B cell (primary cell): Measurements from ENCODE around the gene RUSF1. TPM values are rescaled to one million over a fixed set of nuclear protein-coding genes. Genes with fewer than 3 reads are reported as not detected.

Experiments
- ATAC-seq: fragments of 200-7000 bp; cut with Tn5 transposase; one replicate; pipeline ENCODE4 v1.10.0; 2021; ENCODE audit warnings: low read depth, mild to moderate bottlenecking, moderate number of reproducible peaks, moderate library complexity
- CTCF ChIA-PET: fragments of 350-600 bp; sonication (Branson Sonifier 250); formaldehyde crosslinking; loops from one replicate; lab custom pipeline; 2021; ENCODE audit warnings: antibody characterized with exemption, inconsistent platforms; lab: Charles Lee
- POLR2A ChIA-PET: fragments of 350-600 bp; sonication (Branson Sonifier 250); formaldehyde crosslinking; loops from one replicate; lab custom pipeline; 2021; ENCODE audit warnings: antibody characterized with exemption; lab: Charles Lee
- DNase-seq: peaks from one replicate; pipeline ENCODE4 v3.0.0; 2013
- H2AFZ ChIP-seq: 2 replicates; pipeline ENCODE4 v1.6.1; 2012; ENCODE audit warnings: mild to moderate bottlenecking, low read depth, low read length; ENCODE audit not compliant: insufficient read depth, poor library complexity, severe bottlenecking
- H3K27ac ChIP-seq, 2 donors: 1 replicate in 1 of 2; 2 replicates in 1 of 2; pipeline ENCODE4 v1.5.1; 2012 to 2013; ENCODE audit warnings: low read length in 2 of 2, mild to moderate bottlenecking in 2 of 2, moderate library complexity in 1 of 2
- H3K27me3 ChIP-seq, 4 experiments: fragments of 200-600 bp in 1 of 4; sonication (generic) in 1 of 4; replicated peaks in 1 of 4; 1 replicate in 2 of 4; 2 replicates in 2 of 4; pipeline versions ENCODE4 v1.6.1 to v1.7.0; 2013 to 2016; ENCODE audit warnings: low read length in 3 of 4, mild to moderate bottlenecking in 2 of 4, mixed read lengths in 1 of 4, moderate library complexity in 1 of 4; ENCODE audit not compliant: insufficient read depth in 4 of 4, control insufficient read depth in 3 of 4; ENCODE audit errors: control extremely low read depth in 1 of 4
- H3K36me3 ChIP-seq, 2 experiments: replicated peaks in 1 of 2; 1 replicate in 1 of 2; 2 replicates in 1 of 2; pipeline versions ENCODE4 v1.6.1 to v1.7.1; 2013; ENCODE audit warnings: low read length in 1 of 2; ENCODE audit not compliant: insufficient read depth in 2 of 2, control insufficient read depth in 1 of 2; ENCODE audit errors: control extremely low read depth in 1 of 2, extremely low read depth in 1 of 2
- H3K4me1 ChIP-seq, 2 donors: fragments of 200-600 bp in 1 of 2; sonication (generic) in 1 of 2; 1 replicate in 1 of 2; 2 replicates in 1 of 2; pipeline versions ENCODE4 v1.5.1 to v1.6.1; 2013 to 2017; ENCODE audit warnings: low read length in 2 of 2; ENCODE audit not compliant: control insufficient read depth in 2 of 2, insufficient read depth in 2 of 2
- H3K4me2 ChIP-seq: replicated peaks from 2 replicates; pipeline ENCODE3; 2012; ENCODE audit warnings: mild to moderate bottlenecking, low read depth, low read length; ENCODE audit not compliant: poor library complexity, severe bottlenecking
- H3K4me3 ChIP-seq, 5 experiments: fragments of 200-600 bp in 1 of 5; sonication (generic) in 1 of 5; 1 replicate in 3 of 5; 2 replicates in 2 of 5; pipeline versions ENCODE4 v1.5.1 to v1.7.0; 2011 to 2016; ENCODE audit warnings: low read length in 4 of 5, mild to moderate bottlenecking in 4 of 5, low read depth in 2 of 5, control low read depth in 1 of 5, moderate library complexity in 1 of 5; ENCODE audit not compliant: insufficient read depth in 1 of 5; ENCODE audit errors: control extremely low read depth in 1 of 5, extremely low read depth in 1 of 5
- H3K79me2 ChIP-seq: fragments of 200-600 bp; sonication (generic); one replicate; pipeline ENCODE4 v1.6.0; 2016; ENCODE audit warnings: low read length; ENCODE audit not compliant: control insufficient read depth, insufficient read depth
- H3K9ac ChIP-seq: fragments of 200-600 bp; sonication (generic); 2 replicates; pipeline ENCODE4 v1.6.1; 2017; ENCODE audit warnings: mild to moderate bottlenecking, low read length, moderate library complexity
- H3K9me3 ChIP-seq, 3 donors: one replicate each; pipeline versions ENCODE4 v1.6.1 to v1.7.1; 2013; ENCODE audit warnings: low read length in 2 of 3; ENCODE audit not compliant: control insufficient read depth in 2 of 3, insufficient read depth in 1 of 3; ENCODE audit errors: control extremely low read depth in 1 of 3
- H4K20me1 ChIP-seq: 2 replicates; pipeline ENCODE4 v1.6.0; 2012; ENCODE audit warnings: mild to moderate bottlenecking, low read length; ENCODE audit not compliant: insufficient read depth, control insufficient read depth, poor library complexity, severe bottlenecking
- H3K27ac Mint-ChIP-seq: one replicate; pipeline ENCODE4 v1.8.0; 2021; ENCODE audit warnings: mixed read lengths
- H3K27me3 Mint-ChIP-seq: one replicate; pipeline ENCODE4 v1.8.0; 2021; ENCODE audit warnings: mixed read lengths
- H3K4me1 Mint-ChIP-seq: one replicate; pipeline ENCODE4 v1.8.0; 2021; ENCODE audit warnings: mixed read lengths
- H3K4me3 Mint-ChIP-seq: one replicate; pipeline ENCODE4 v1.8.0; 2021; ENCODE audit warnings: mixed read lengths
- H3K9me3 Mint-ChIP-seq: one replicate; pipeline ENCODE4 v1.8.0; 2022; ENCODE audit warnings: mixed read lengths; ENCODE audit not compliant: insufficient read depth
- EZH2 ChIP-seq: IDR thresholded peaks from 2 replicates; pipeline ENCODE4 v1.6.1; 2012; ENCODE audit warnings: borderline replicate concordance, low read depth, mild to moderate bottlenecking, moderate library complexity, low read length; ENCODE audit not compliant: insufficient read depth, poor library complexity, severe bottlenecking
- WGBS: methylation state at CpG from one replicate; pipeline ENCODE4 v1.1.5; 2013; ENCODE audit warnings: missing lambda C conversion rate; ENCODE audit not compliant: insufficient coverage; 5-methylcytosine and 5-hydroxymethylcytosine counted together
- intact Hi-C: fragments of 100-400 bp; cut with micrococcal nuclease; formaldehyde crosslinking; loops from one replicate; pipeline ENCODE4 v1.10.0; 2022
- polyA plus RNA-seq: library from polyadenylated mRNA; depleted of rRNA; stranded (reverse); fragments of >200 nt; gene quantifications from 2 replicates; pipeline ENCODE4 v1.2.3, GENCODE V29; 2012
- total RNA-seq, 2 donors: library from RNA; stranded (reverse); fragments of 120-200 nt in 1 of 2; gene quantifications; 1 replicate in 1 of 2; 2 replicates in 1 of 2; pipeline versions ENCODE4 v1.2.3 to v1.2.4, GENCODE V29; 2013 to 2022
- TF ChIP-seq, protein P1 (sequence below): fragments of 200-600 bp; IDR thresholded peaks from one replicate; pipeline ENCODE4 v1.8.0; 2022; ENCODE audit warnings: antibody characterized with exemption, mild to moderate bottlenecking

The RUSF1 gene
- total and polyA plus RNA-seq, 2 donors (not counting 1 experiment from before 2014, with no cell fraction given), result 103 to 132 TPM

DNA sequence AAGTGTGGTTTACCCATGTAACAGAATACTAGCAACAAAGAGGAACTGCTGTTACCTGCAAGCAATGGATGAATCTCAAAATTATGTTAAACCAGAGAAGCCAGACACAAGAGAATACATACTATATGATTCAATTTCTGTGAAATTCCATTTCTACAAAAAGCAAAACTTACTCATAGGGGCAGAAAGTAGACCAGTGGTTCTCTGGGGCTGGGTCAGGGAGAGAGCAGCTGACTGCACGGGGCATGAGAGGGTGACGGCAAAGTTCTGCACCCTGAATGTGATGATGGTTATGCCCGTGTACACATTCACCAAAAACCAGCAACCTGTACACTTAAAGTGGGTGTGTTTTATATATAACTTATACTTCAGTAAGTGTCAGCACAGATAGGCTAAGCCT, 68.7 kb downstream of the RUSF1 start:
- no peaks in the 10 kb centered on the region for H3K79me2 ChIP-seq
- Mint-ChIP-seq H3K27ac (no peak overlapping the region), H3K27me3 (peaks cover 3% of the 10 kb centered on the region), H3K9me3 (no peaks in the 10 kb centered on the region), H3K4me3 (no peak overlapping the region), H3K4me1 (peaks cover 19% of the 10 kb centered on the region)
- H3K36me3 ChIP-seq, result no peaks in the 10 kb centered on the region
- H3K27me3 ChIP-seq, result peaks cover 0 to 6% (median 2%) of the 10 kb centered on the region in 4 experiments
- no peaks in the 10 kb centered on the region for H4K20me1 ChIP-seq
- peak overlapping the region; percentile 32 for H3K4me2 ChIP-seq
- no peak overlapping the region for H2AFZ ChIP-seq
- TF ChIP-seq, protein P1, sequence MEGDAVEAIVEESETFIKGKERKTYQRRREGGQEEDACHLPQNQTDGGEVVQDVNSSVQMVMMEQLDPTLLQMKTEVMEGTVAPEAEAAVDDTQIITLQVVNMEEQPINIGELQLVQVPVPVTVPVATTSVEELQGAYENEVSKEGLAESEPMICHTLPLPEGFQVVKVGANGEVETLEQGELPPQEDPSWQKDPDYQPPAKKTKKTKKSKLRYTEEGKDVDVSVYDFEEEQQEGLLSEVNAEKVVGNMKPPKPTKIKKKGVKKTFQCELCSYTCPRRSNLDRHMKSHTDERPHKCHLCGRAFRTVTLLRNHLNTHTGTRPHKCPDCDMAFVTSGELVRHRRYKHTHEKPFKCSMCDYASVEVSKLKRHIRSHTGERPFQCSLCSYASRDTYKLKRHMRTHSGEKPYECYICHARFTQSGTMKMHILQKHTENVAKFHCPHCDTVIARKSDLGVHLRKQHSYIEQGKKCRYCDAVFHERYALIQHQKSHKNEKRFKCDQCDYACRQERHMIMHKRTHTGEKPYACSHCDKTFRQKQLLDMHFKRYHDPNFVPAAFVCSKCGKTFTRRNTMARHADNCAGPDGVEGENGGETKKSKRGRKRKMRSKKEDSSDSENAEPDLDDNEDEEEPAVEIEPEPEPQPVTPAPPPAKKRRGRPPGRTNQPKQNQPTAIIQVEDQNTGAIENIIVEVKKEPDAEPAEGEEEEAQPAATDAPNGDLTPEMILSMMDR, result no peak
- TF ChIP-seq EZH2, result no peak
- no peak overlapping the region for H3K27ac ChIP-seq
- ChIA-PET POLR2A (interaction anchor here (0.6 kb wide), 1 partner anchor 382 kb away, joined by 3 read pairs; no protein-coding TSS in a partner anchor), CTCF (no interaction called here)
- intact Hi-C loops, result no loop called here
- H3K9ac ChIP-seq, result no peak overlapping the region
- peaks cover 11 to 12% of the 10 kb centered on the region in 2 donors for H3K4me1 ChIP-seq
- no peaks in the 10 kb centered on the region for H3K9me3 ChIP-seq
- WGBS, result no CpG with 5 or more reads among the region's 3 CpGs
- no peak for ATAC-seq
- no peak overlapping the region for H3K4me3 ChIP-seq
- no peak for DNase-seq

Other genes starting within 250 kb of the RUSF1 start
- 28.4 and 34.3 TPM in 2 replicates for gene ITGAM, start 248.4 kb downstream of the RUSF1 start, total RNA-seq
- 32.9 and 66.3 TPM in 2 replicates for gene ITGAM, start 248.4 kb downstream of the RUSF1 start, polyA plus RNA-seq
- 48.0 and 51.7 TPM in 2 replicates for gene ITGAX, start 153.2 kb downstream of the RUSF1 start, total RNA-seq
- gene ITGAX, start 153.2 kb downstream of the RUSF1 start, polyA plus RNA-seq, result 39.2 and 78.8 TPM in 2 replicates
- gene ITGAD, start 115.1 kb downstream of the RUSF1 start, total RNA-seq, result not detected in 2 replicates
- gene ITGAD, start 115.1 kb downstream of the RUSF1 start, polyA plus RNA-seq, result 0.10 and 0.19 TPM in 2 replicates
- gene COX6A2, start 80.0 kb downstream of the RUSF1 start, total RNA-seq, result not detected in 2 replicates
- gene COX6A2, start 80.0 kb downstream of the RUSF1 start, polyA plus RNA-seq, result not detected in 2 replicates
- 0.15 and 0.56 TPM in 2 replicates for gene ZNF843, start 65.6 kb downstream of the RUSF1 start, total RNA-seq
- 0.03 and 0.06 TPM in 2 replicates for gene ZNF843, start 65.6 kb downstream of the RUSF1 start, polyA plus RNA-seq
- gene ARMC5, start 48.9 kb downstream of the RUSF1 start, total RNA-seq, result 11.2 and 11.7 TPM in 2 replicates
- gene ARMC5, start 48.9 kb downstream of the RUSF1 start, polyA plus RNA-seq, result 15.4 and 29.5 TPM in 2 replicates
- gene TGFB1I1, start 36.2 kb downstream of the RUSF1 start, total RNA-seq, result 1.6 and 4.0 TPM in 2 replicates
- gene TGFB1I1, start 36.2 kb downstream of the RUSF1 start, polyA plus RNA-seq, result 0.16 and 1.4 TPM in 2 replicates
- 0.63 and 0.67 TPM in 2 replicates for gene SLC5A2, start 25.3 kb downstream of the RUSF1 start, total RNA-seq
- 0.43 and 0.69 TPM in 2 replicates for gene SLC5A2, start 25.3 kb downstream of the RUSF1 start, polyA plus RNA-seq
- not detected in 2 replicates for gene AHSP, start 19.5 kb upstream of the RUSF1 start, total RNA-seq
- not detected in 2 replicates for gene AHSP, start 19.5 kb upstream of the RUSF1 start, polyA plus RNA-seq